Liver (tissue), 3 donors: ENCODE results near the gene AHRR.

Experiments
- CTCF ChIP-seq: fragments of 150-350 bp; IDR thresholded peaks from 2 replicates; pipeline ENCODE4 v1.5.1; 2017; ENCODE audit warnings: improper control_type of control experiment, low read depth, low read length; ENCODE audit not compliant: missing input control
- RAD21 ChIP-seq, 2 donors: IDR thresholded peaks; 2 replicates each; pipeline ENCODE4 v1.6.1; 2016; ENCODE audit warnings: antibody characterized with exemption in 2 of 2, mild to moderate bottlenecking in 2 of 2
- donor health status: healthy.
- donor health status: healthy.

GRCh38 chr5:307306-307705 lies 14.2 kb upstream of the AHRR start:
- no peak for TF ChIP-seq RAD21 (IDR thresholded peaks at IDR 0.05)
- no peak for TF ChIP-seq CTCF
